Activated T-cell treated with anti-CD3 and anti-CD28 coated beads, Interleukin-2, amount 50 U/mL, for 72 hours (primary cell): ENCODE measurements around the gene SIRT5. TPM values are rescaled to one million over a fixed set of nuclear protein-coding genes. Genes with fewer than 3 reads are reported as not detected.

Source experiments
- ATAC-seq, 2 donors: fragments of 150-1000 bp; cut with Tn5 transposase; replicated peaks in 1 of 2; 2 replicates each; pipeline ENCODE4 v1.10.0; 2021; ENCODE audit warnings: moderate library complexity in 2 of 2, mild to moderate bottlenecking in 1 of 2
- DNase-seq, 2 donors: peaks; one replicate each; pipeline ENCODE4 v3.0.0; 2021 to 2022; ENCODE audit warnings: mixed read lengths in 1 of 2
- H3K27ac Mint-ChIP-seq: one replicate; pipeline ENCODE4 v1.8.0; 2022; ENCODE audit warnings: mild to moderate bottlenecking, moderate library complexity, mixed read lengths
- H3K27me3 Mint-ChIP-seq: one replicate; pipeline ENCODE4 v1.8.0; 2022; ENCODE audit warnings: low read depth, mixed read lengths
- H3K36me3 Mint-ChIP-seq, 2 donors: one replicate each; pipeline ENCODE4 v1.8.0; 2022; ENCODE audit warnings: mixed read lengths in 2 of 2, mild to moderate bottlenecking in 1 of 2; ENCODE audit not compliant: insufficient read depth in 2 of 2
- H3K4me1 Mint-ChIP-seq: one replicate; pipeline ENCODE4 v1.8.0; 2022; ENCODE audit warnings: low read depth, mixed read lengths
- H3K4me3 Mint-ChIP-seq, 2 donors: one replicate each; pipeline ENCODE4 v1.8.0; 2022; ENCODE audit warnings: mild to moderate bottlenecking in 2 of 2, mixed read lengths in 2 of 2, moderate library complexity in 2 of 2
- H3K9me3 Mint-ChIP-seq, 2 donors: one replicate each; pipeline ENCODE4 v1.8.0; 2022; ENCODE audit warnings: mixed read lengths in 2 of 2
- total RNA-seq, 2 donors: library from RNA; stranded (reverse); gene quantifications; one replicate each; pipeline ENCODE4 v1.2.3, GENCODE V29; 2022

SIRT5 gene
- total RNA-seq, 2 donors from 2014 or later: 12.2 to 14.3 TPM

- no peak overlapping the region for H3K27ac Mint-ChIP-seq
- no peak for ATAC-seq
- H3K4me3 Mint-ChIP-seq: no peak overlapping the region
Observed at GRCh38 chr6:13577926-13578325, 3.5 kb downstream of the SIRT5 start.

DNA sequence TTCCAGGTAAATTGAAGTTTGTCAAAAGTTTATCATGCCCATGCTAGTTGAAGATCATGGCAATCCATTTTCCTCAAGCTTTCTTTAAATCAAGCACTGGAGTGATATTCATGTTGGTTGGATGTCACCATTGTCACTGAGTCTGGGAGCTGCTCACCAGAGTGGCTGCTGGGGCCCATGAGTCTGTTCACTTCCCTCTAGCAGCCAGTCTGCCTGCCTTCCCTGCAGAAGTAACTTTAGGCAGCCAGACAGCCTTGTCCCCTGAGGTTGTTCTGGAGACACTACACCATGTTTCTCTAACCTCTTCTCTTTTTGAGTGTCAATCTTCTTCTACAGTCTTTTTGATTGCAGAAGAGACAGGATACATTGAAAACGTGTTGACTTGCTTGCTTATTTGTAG, 5.5 kb downstream of the SIRT5 start:
- H3K4me1 Mint-ChIP-seq: peaks cover 26% of the 10 kb centered on the region
- no peaks in the 10 kb centered on the region for H3K27me3 Mint-ChIP-seq
- H3K4me3 Mint-ChIP-seq: no peak overlapping the region
- peaks cover 2 to 11% of the 10 kb centered on the region in 2 donors for H3K36me3 Mint-ChIP-seq
- DNase-seq (no peak), ATAC-seq (no peak)
- no peak overlapping the region for H3K27ac Mint-ChIP-seq
- peaks cover 0 to 2% of the 10 kb centered on the region in 2 donors for H3K9me3 Mint-ChIP-seq

More at GRCh38 chr6:13577926-13578325, 3.5 kb downstream of the SIRT5 start:
- Mint-ChIP-seq H3K9me3 (peaks cover 0 to 2% of the 10 kb centered on the region in 2 donors), H3K27me3 (no peaks in the 10 kb centered on the region), H3K4me1 (peaks cover 36% of the 10 kb centered on the region), H3K36me3 (peaks cover 2 to 11% of the 10 kb centered on the region in 2 donors)
- no peak for DNase-seq

- no peaks in the 10 kb centered on the region for H3K27me3 Mint-ChIP-seq
- peaks cover 12% of the 10 kb centered on the region for H3K4me1 Mint-ChIP-seq
- no peak for DNase-seq
- H3K9me3 Mint-ChIP-seq: peaks cover 0 to 2% of the 10 kb centered on the region in 2 donors
- H3K27ac Mint-ChIP-seq: peak overlapping the region; percentile 0
- H3K36me3 Mint-ChIP-seq: peaks cover 2 to 11% of the 10 kb centered on the region in 2 donors
- ATAC-seq: no peak
- no peak overlapping the region for H3K4me3 Mint-ChIP-seq
Observed at GRCh38 chr6:13581700-13582229, 7.4 kb downstream of the SIRT5 start.

- Mint-ChIP-seq H3K36me3 (no peaks in the 10 kb centered on the region), H3K27me3 (no peaks in the 10 kb centered on the region)
- no peak for ATAC-seq
Observed at GRCh38 chr6:13586603-13587542, 12.5 kb downstream of the SIRT5 start.

GRCh38 chr6:13589801-13590200, 15.4 kb downstream of the SIRT5 start:
- Mint-ChIP-seq H3K4me1 (peaks cover 12% of the 10 kb centered on the region), H3K27me3 (no peaks in the 10 kb centered on the region), H3K4me3 (no peak overlapping the region), H3K9me3 (no peaks in the 10 kb centered on the region), H3K36me3 (no peaks in the 10 kb centered on the region), H3K27ac (no peak overlapping the region)
- ATAC-seq (no peak), DNase-seq (no peak)

More at GRCh38 chr6:13586603-13587542, 12.5 kb downstream of the SIRT5 start:
- no peaks in the 10 kb centered on the region for H3K9me3 Mint-ChIP-seq
- no peak overlapping the region for H3K27ac Mint-ChIP-seq
- no peak overlapping the region for H3K4me3 Mint-ChIP-seq
- no peak for DNase-seq
- H3K4me1 Mint-ChIP-seq: no peaks in the 10 kb centered on the region

GRCh38 chr6:13590574-13591153, 16.3 kb downstream of the SIRT5 start:
- H3K27ac Mint-ChIP-seq: no peak overlapping the region
- no peaks in the 10 kb centered on the region for H3K9me3 Mint-ChIP-seq
- no peaks in the 10 kb centered on the region for H3K36me3 Mint-ChIP-seq
- ATAC-seq (no peak), DNase-seq (no peak)
- H3K27me3 Mint-ChIP-seq: no peaks in the 10 kb centered on the region
- peaks cover 12% of the 10 kb centered on the region for H3K4me1 Mint-ChIP-seq
- no peak overlapping the region for H3K4me3 Mint-ChIP-seq

DNA sequence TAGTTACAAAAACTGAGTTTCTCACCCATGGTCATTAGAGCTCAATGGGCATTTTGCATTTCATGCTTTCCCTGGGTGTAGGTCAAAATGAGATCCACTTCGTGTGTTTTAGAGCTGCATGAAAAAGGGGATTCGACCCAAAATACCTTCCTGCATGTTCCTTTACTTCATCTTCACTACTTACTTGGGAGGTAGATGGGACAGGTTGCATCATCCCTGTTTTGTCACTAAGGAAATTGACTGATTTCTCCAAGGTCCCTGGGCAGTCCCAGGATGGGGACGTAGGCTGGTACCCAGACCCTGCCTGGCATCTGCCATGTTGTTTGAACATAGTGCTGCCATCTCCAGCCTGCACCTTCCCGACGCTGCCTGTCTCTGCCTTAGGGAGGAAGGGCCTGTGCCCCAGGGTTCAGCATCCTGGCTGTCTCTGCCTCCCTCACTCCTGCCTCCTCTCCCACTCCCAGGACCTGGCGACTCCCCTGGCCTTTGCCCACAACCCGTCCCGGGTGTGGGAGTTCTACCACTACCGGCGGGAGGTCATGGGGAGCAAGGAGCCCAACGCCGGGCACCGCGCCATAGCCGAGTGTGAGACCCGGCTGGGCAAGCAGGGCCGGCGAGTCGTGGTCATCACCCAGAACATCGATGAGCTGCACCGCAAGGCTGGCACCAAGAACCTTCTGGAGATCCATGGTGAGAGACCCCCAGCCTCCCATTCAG, 17.0 kb downstream of the SIRT5 start:
- ATAC-seq (no peak), DNase-seq (no peak)
- Mint-ChIP-seq H3K4me1 (peaks cover 12% of the 10 kb centered on the region), H3K36me3 (no peaks in the 10 kb centered on the region), H3K27ac (no peak overlapping the region), H3K4me3 (no peak overlapping the region), H3K9me3 (no peaks in the 10 kb centered on the region), H3K27me3 (no peaks in the 10 kb centered on the region)

GRCh38 chr6:13593103-13593502, 18.7 kb downstream of the SIRT5 start:
- H3K27me3 Mint-ChIP-seq: no peaks in the 10 kb centered on the region
- H3K9me3 Mint-ChIP-seq: no peaks in the 10 kb centered on the region
- no peak overlapping the region for H3K4me3 Mint-ChIP-seq
- peak in 1 of 2 donors; percentile 4 for DNase-seq
- peaks cover 0 to 1% of the 10 kb centered on the region in 2 donors for H3K36me3 Mint-ChIP-seq
- H3K27ac Mint-ChIP-seq: no peak overlapping the region
- peak; percentile 31 to 33 for ATAC-seq
- H3K4me1 Mint-ChIP-seq: peaks cover 12% of the 10 kb centered on the region

- Mint-ChIP-seq H3K27ac (no peak overlapping the region), H3K36me3 (peaks cover 0 to 3% of the 10 kb centered on the region in 2 donors), H3K4me3 (no peak overlapping the region), H3K9me3 (no peaks in the 10 kb centered on the region), H3K27me3 (no peaks in the 10 kb centered on the region), H3K4me1 (peaks cover 12% of the 10 kb centered on the region)
- no peak for ATAC-seq
- DNase-seq: no peak
Observed at GRCh38 chr6:13593720-13594119, 19.3 kb downstream of the SIRT5 start.

GRCh38 chr6:13597073-13597472, 22.7 kb downstream of the SIRT5 start:
- Mint-ChIP-seq H3K27ac (no peak overlapping the region), H3K27me3 (no peaks in the 10 kb centered on the region), H3K36me3 (peaks cover 0 to 3% of the 10 kb centered on the region in 2 donors), H3K4me3 (no peak overlapping the region), H3K9me3 (no peaks in the 10 kb centered on the region), H3K4me1 (peaks cover 12% of the 10 kb centered on the region)
- no peak for DNase-seq
- no peak for ATAC-seq

- Mint-ChIP-seq H3K27me3 (no peaks in the 10 kb centered on the region), H3K4me1 (no peaks in the 10 kb centered on the region), H3K27ac (no peak overlapping the region), H3K4me3 (no peak overlapping the region), H3K9me3 (no peaks in the 10 kb centered on the region), H3K36me3 (peaks cover 1 to 3% of the 10 kb centered on the region in 2 donors)
- no peak for ATAC-seq
- DNase-seq: no peak
Observed at GRCh38 chr6:13600036-13600435, 25.6 kb downstream of the SIRT5 start.

GRCh38 chr6:13604135-13604534, 29.7 kb downstream of the SIRT5 start:
- no peaks in the 10 kb centered on the region for H3K9me3 Mint-ChIP-seq
- peak overlapping the region; percentile 79 for H3K27ac Mint-ChIP-seq
- H3K4me3 Mint-ChIP-seq: no peak overlapping the region
- no peak for DNase-seq
- H3K27me3 Mint-ChIP-seq: no peaks in the 10 kb centered on the region
- ATAC-seq: no peak
- H3K4me1 Mint-ChIP-seq: no peaks in the 10 kb centered on the region
- peaks cover 0 to 5% of the 10 kb centered on the region in 2 donors for H3K36me3 Mint-ChIP-seq
